DMS 273 treated with DMSO at 0.1 percent for 48 hours (cell line): ENCODE results near the gene ARHGEF16.

ENCODE experiments used
- DNase-seq: peaks from one replicate; lab custom pipeline; 2025; lab: John Stamatoyannopoulos, UW

Gene ARHGEF16

DNA sequence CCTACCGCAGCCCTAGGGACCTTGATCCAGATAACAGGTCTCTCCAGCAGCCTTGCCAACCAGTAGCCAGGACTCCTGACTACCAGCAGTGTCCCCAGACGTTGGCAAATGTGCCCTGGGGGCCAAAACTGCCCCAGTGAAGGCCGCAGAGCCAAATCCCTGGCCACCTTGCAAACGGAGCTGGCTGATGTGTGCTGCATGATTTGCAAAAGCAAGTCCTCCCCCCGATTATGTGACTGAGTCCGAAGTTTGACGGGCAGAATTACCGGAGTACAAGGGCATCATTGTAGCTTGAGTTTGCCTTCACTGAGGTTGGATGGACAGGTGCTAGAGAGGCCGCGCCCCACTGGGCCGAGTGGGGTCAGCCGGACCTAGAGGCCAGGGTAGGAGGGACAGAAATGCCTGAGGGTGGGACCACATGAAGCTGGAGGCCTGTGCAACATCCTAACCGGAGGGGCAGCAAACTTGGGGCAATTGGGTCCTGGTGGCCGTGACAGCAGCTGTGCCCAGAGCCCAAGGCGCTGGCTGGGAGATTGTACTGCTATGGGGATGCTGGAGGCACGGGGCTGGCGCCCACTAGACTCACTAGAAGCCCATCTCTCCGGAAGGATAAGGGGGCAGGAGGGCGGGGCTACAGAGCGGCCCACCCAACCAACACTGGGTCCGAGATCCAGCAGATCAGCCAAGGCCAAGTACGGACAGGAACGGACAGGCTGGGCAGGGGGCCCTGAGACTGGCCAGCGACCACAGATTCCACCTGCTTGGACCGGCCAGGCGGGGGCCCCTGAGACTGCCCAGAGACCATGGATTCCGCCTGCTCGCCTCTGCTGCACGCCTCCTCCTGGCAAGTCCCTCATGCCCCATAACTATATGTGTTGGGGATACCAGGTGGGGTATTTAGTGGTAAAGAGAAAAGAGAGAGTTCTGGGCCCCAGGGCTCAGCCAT, 2.8 kb downstream of the ARHGEF16 start:
- DNase-seq = no peak

DNA sequence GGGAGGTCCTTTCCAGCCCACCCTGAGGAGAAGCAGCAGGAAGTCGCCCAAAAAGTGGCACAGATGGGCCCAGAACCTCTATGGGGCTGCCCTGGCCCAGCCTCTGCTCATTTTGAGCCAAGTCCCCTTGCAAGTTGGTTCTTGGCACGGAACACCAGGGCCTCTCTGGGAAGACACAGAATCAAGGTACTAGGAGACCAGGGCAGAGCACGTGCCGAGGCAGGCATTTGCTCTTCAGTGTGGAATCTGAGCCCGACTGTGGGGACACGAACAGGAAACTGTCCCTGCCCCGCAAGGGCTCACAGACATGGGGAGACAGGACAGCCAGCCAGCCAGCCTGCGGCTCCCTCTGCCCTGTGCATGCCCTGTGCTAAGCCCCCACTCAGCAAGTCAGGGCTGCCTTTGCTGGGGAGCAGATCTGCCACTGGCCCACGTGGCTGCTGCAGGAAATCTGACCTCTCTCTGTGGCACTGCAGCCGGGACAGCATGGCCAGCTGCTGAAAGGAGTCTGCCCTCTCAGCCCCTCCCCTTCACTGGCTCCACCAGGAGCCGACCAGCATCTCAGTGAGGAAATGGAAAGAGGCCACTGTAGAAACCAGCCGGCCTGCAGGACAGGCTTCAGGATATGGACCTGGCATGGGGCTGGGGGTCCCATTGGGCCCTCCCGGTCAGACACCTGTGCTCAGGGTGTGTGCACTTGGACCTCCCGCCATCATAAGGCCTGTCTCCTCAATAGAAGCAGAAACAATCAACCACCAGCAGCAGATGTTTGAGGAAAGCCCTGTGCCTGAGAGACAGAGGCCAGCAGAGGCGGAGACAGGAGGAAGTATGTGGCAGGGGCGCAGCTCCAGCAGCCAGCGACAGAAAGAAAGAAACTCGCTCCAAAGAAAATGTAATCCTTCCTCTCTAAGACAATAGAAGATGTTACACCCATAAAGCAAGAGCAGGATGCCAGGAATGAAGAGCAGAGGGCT, 3.7 kb downstream of the ARHGEF16 start:
- DNase-seq = no peak

DNA sequence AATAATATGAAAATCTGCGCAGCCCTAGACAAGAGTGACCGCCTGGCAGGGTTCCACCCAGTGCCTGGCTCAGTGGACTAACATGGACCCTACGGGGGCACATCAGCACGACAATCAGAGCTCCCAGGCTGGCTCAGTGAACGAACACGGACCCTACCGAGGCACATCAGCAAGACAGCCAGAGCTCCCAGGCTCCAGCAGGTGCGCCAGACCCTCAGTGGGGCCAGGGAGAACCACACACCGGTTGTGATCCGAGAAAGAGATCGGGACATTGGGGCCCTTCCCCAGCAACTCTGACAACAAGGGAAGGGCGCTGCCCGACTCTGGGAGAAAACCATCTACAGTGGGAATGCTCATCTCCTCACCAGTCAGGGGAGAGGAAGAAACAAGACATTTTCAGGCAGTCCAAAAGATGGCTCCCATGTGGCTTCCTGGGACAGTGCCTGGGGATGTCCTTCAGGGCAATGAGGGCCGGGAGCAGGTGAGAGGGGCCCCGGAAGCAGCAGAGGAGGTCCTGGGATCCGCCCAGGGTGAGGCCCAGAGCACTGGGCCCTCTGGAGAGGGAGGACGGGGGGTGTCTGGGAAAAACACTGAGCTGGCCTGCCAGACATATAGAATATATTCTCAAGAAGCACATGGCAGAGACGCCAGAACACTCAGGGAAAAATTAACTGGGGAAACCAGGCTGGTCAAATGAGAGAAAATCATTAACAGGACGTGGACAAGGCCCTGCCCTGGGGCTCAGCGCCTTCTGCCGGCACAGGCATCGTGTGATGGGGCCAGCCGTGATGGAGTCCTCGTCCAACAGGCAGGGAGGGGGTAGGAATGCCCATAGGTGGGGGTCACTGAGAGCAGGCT, 4.8 kb downstream of the ARHGEF16 start:
- no peak for DNase-seq

DNA sequence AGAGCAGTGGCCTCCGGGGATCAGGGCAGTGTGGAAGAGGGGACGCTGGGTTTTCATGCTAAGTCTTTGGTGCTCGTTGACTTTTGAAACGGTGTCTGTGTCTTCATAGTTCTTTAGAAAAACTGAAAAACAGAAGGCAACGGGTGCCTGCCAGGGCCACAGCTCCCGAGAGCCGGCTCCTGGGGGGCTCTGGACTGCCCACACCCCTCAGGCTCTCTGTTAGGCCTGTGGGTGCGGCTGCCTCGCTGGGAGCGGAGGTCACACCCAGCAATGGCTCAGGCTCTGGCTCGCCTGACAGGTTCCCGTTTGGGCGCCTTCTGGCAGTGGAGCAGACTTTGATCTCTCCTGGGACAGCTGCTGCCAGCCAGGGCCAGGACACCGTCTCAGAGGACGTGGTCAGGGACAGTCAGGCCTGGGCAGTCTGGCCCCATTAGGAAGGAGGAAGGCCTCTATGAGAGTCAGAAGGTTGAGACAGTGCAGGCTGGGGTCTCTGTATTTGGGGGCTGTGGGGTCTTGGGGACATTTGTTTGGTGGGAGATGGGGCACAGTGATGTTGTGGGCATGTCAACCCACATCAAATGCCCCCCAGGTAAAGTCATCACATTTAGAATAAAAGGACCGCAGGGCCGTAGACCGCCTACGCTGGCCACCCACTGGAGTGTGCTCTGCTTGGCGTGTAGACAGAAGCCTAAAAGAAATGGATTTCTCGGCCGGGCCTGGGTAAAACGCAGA, 5.6 kb downstream of the ARHGEF16 start:
- DNase-seq = no peak

DNA sequence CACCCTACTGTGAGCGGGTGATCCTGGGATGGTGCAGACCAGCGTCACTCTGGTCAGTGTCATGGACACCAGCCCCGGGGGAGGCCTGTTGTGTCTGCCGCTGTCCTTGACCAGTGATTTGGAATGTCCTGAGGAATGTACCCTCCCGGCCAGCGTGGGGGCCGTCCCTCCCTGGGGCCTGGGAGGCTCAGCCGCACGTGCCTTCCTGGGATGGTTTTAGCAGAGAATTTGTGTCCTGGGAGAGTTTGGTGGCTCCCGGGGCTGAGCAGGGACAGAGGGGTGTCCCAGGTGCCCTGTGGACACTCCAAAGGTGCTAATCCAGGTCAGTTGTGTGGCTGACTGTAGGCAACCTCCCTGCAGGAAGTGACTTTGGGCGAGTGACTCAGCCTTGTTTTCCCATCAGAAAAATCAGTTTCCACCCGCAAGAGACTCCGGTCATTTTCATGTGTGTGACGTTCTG, 6.2 kb downstream of the ARHGEF16 start:
- no peak for DNase-seq

DNA sequence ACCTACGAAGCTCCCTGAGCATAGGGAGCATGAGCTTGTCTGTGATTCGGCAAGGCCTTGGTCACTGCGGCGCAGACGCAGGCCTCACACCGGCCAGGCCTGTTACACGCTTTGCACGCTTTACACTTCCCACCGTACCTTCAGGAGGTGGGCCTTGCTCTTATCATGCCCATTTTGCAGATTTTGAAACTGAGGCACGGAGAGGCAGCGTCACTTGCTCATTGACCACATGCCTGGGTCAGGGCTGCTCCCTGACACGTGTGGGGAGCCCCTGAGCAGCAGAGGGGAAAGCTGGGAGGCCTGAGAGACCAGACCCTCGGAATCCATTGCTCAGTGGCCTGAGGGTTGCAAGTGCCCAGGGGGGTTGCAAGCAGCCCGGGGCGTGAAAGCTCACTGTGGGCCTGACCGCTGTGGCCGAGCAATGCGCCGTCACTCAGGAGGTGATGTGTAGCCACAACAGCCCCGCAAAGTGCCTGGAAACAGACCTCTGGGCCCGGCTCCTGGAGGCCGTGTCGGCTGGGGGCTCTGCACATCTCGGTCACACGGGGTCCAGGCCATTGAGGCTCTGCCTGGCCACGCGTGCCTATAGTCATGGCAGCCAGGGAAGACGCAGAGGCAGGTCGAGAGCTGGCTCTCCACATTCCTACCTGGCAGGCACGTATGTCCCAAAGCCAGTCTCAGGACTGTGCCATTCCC, 6.9 kb downstream of the ARHGEF16 start:
- DNase-seq = no peak

DNA sequence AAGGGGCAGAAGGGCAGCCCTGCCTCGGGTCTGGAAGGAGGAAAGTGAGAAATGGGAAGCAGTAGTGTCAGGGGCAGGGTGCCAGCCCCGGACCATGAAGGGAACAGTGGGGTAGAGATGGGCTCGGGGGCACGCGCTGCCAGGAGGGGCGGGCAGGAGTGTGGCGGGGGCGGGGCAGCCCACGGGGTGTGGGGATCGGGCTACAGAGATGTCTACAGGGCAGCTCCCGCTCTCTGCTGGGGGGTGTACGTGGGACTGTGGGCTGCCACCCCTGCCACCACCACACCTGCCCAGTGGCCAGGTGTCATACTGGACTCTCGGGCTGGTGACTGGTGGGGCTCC, 7.4 kb downstream of the ARHGEF16 start:
- DNase-seq = no peak

DNA sequence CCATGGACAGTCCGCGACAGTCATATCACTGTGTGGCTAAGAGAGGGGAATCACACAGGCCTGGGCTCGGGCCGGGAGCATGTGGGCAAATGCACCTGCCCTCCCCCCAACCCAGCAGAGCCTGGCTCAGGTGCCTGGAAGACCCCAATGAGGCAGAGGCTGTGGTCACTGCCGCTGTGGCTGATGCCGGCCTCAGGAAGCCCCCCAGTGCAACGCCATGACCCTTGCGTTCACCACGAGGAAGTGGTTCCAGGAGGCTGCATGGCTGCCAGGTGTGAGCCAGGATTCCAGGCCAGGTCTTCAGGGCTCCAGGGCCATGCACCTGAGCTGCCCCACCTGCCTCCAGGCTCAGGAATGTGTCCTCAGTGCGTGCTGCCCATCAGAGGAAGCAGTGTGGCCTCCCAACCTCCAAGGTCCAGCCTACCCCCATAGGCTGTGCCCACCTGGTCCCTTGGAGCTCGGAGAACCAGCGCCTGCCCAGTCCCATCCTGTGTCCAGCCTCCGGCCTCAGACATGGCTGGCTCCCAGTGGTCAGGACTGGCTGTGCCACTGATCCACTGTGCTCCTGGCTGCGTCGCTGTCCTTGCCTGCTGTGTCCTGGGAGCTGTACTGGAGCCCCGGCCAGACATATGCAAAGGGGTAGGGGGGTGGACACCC, 8.0 kb downstream of the ARHGEF16 start:
- DNase-seq = no peak

DNA sequence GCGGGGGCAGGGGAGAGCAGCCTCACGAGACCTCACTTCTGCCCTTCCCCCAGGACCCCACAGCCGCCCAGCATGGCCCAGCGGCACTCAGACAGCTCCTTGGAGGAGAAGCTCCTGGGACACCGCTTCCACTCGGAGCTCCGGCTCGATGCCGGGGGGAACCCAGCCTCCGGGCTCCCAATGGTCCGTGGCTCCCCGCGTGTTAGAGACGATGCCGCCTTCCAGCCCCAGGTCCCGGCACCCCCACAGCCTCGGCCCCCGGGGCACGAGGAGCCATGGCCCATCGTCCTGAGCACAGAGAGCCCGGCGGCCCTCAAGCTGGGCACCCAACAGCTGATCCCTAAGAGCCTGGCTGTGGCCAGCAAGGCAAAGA, 8.5 kb downstream of the ARHGEF16 start:
- DNase-seq = no peak

DNA sequence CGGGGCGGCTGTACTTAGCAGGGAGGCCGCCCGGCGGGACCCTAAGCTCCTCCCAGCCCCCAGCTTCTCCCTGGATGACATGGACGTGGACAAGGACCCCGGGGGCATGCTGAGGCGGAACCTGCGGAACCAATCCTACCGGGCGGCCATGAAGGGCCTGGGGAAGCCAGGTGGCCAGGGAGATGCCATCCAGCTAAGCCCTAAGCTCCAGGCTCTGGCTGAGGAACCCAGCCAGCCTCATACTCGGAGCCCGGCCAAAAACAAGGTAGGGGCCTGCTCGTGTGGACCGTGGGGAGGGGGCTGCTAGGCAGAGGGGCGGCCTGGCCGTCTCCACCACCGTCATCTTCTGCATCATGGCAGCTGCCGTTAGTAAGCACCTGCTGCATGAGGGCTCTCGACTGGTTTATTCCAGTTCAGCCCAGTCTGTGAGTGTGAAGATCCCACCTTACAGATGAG, 9.0 kb downstream of the ARHGEF16 start:
- DNase-seq = no peak

DNA sequence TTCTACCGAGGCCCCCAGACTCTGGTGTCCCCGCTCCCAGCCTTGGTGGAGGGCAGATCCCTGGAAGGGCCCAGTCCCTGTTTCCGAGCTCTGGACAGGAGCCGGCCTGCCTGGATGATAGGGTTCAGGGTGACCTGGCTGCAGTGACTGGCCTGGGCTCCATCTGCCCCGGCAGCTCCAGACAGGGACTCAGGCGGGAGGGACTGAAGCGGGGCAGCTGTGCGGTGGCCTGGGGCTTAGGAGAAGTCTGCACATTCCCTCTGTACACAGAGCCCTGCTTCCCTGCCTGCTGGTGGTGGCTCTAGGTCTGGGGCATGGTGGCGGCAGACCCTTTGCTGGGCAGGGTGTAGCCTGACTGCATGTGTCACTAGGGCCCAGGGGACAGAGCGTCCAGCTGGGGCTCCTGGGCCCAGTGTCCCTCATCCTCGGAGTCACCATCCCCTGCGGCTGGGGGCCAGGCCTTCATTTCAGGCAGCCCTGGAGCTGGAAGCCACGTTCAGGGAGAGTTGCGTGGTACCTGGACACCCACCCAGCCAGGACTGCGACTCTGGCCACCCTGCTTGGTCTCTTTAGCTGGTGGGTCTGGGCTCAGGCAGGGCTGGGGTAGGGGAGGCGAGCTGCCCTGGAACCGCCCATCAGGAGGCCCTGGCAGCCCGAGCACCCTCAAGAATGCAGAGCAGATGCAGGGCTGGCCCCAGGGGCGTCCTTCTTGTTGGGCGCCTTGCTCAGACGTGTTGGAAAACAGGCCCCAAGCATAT, 9.6 kb downstream of the ARHGEF16 start:
- DNase-seq = no peak

DNA sequence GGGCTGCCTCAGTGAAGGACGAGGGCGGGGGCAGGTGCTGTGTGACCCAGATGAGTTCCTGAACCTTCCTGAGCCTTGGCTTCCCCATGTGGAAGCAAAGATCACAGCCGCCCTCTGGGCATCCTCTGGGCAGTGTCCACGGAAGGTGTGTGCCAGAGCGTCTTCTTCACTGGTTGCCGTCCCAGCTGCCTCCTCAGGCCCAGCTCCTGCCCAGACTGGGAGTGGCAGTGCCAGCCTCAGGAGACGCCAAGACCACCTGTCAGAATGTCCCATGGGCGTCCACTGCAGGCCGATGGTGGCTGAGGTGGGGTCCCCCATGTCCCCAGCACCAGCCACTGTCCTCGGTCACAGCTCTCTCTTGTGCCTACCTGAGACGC, 10.2 kb downstream of the ARHGEF16 start:
- no peak for DNase-seq

DNA sequence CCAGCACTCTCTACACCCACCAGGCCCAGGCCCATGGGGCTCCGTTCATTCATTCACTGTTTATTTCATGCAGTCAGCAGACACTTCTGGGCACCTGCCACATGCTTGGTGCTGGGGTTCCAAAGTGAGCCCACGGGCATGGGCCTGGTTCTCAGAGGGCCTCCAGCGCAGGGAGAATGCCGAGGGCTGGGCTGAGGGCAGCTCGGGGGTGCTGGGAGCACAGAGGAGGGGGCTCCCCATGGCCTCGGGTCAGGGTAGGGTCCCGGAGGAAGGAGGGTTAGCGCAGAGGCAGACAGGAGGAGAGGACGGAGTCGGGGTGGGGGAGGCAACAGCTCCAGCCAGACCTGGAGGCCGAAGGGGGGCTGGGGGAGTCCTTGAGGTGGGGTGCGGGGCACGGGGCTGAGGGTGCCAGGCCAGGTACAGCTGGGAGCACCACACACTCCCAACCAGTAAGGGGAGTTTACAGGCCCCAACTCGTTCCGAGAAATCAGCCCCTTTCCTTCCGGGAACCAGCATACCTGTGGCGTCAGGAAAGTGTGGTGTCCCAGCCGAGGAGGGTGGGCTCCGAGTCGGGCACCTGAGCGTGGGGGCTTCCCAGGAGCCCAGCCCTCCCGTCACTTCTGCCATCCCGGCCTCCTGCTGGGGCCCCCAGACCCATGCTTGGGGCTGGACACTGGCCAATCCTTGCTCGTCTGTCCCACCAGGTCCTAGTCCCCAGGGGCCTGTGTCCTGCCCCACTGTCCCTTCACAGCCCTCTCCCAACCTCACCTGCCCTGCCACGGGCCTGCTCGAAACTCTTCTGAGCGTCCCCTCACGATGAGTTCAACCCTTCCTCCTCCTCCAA, 10.8 kb downstream of the ARHGEF16 start:
- DNase-seq = no peak

DNA sequence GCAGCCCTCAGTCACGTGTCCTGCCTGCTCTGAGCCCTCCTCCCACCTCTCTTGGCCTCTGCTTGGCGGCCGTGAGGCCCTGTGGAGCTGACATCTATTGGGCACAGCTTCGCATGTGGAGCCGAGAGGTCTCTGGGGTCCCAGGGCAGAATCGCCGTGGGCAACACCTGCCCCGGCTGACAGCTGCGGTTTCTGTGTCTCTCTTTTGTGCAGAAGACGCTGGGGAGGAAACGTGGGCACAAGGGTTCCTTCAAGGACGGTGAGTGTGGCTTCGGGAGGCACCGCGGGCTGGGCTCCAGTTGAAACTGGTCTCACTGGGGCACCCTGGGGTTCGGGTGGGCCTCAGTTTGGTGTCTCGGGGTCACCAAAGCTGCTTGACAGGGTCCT, 11.5 kb downstream of the ARHGEF16 start:
- DNase-seq = no peak

DNA sequence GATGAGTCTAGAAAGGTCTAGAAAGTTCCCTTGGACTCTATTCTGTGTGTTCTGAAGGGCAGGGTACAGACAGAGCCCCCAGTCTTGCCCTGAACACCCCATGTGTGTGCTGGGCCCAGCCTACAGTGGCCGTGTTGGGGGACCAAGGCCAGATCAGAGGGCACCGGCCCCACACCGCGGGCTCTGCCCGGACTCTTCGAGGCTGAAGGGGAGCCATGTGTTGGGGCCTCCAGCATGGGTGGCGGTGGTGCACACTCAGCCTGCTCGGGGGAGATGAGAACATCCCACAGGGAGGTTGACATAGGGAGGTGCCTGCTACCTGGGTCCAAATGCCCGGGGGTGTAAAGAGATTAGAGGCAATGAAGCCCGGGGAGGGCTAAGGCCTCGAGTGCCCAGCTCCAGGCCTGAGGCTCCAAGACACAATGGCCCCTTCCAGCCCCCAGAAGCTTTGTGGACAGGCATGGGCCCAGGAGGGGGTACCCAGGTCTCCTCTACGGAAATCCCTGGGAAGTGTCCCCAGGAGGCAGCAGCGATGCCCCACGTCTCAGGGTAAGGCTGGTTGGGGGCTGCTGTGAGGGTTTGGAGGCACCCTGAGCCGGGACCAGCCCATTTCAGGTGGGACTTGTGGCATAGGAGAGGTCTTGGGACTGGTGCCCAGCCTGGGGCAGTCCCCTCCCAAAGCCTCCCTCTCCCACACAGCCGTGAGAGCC, 12.1 kb downstream of the ARHGEF16 start:
- no peak for DNase-seq

DNA sequence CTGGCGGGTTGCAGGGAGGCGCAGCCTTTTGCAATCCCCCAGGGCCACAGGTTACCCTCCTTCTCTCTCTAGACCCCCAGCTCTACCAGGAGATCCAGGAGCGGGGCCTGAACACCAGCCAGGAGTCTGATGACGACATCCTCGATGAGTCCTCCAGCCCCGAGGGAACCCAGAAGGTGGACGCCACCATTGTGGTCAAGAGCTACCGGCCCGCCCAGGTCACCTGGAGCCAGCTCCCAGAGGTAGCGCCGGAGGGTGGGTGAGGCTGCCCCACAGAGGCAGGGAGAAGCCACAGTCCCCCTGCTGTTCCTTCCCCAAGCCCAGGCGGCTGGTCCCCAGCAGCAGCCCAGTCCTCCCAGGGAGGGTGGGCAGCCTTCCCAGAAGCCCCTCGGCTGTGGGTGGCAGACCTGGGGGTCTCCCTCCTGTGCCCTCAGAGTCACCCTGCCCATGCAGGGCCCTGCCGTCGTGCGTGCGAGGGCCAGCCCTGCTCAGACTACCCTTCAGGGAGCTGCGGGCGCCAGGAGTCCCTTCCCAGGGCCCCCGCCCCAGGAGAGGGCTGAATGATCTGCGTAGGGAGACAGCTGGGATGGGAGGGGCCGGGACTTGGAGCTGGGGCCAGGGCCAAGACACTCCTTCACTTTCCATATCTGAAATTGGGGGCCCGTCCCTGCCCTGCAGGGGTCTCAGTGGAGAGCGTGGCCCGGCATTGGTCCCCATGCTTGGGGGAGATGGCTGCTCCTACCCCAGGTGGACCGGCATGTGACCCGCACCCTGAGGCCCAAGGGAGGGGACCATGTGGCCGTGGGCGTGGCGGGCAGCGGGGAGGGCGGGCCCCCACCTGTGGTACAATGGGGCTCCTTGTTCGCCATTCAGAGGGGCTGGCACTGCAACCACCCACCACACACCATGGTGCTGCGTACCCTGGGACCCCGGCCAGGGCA, 12.9 kb downstream of the ARHGEF16 start:
- no peak for DNase-seq
